ENCODE results near the gene STK16. TPM values are rescaled to one million over a fixed set of nuclear protein-coding genes. Genes with fewer than 3 reads are reported as not detected.
"Not testable (repeated sequence)": the region's sequence is repeated elsewhere in the genome, so short reads cannot be mapped to it uniquely, and the experiment has no call there.

The STK16 gene
- polyA plus RNA-seq: 36.2 TPM
- long read RNA-seq, donor 1, partial matches to known transcripts: 6 of 8 reads
- long read RNA-seq, donor 1, other reads (novel, unspliced or antisense): 0 of 8 reads
- long read RNA-seq, donor 2, transcript STK16-204 (8 exons, 2,868 nt): major isoform, 7 of 19 reads
- long read RNA-seq, donor 2, partial matches to known transcripts: 7 of 19 reads
- long read RNA-seq, donor 2, other reads (novel, unspliced or antisense): 0 of 19 reads
- long read RNA-seq, donor 3: 0 reads
- long read RNA-seq, donor 4, partial matches to known transcripts: 0 of 1 reads
- long read RNA-seq, donor 4, other reads (novel, unspliced or antisense): 0 of 1 reads
- long read RNA-seq, donor 5, partial matches to known transcripts: 0 of 3 reads
- long read RNA-seq, donor 5, other reads (novel, unspliced or antisense): 0 of 3 reads
- long read RNA-seq, donor 6, transcript STK16-204 (8 exons, 2,868 nt): major isoform, 11 of 16 reads
- long read RNA-seq, donor 6, partial matches to known transcripts: 0 of 16 reads
- long read RNA-seq, donor 6, other reads (novel, unspliced or antisense): 0 of 16 reads
- long read RNA-seq, donor 7, partial matches to known transcripts: 0 of 2 reads
- long read RNA-seq, donor 7, other reads (novel, unspliced or antisense): 0 of 2 reads
- long read RNA-seq, donor 8, transcript STK16-204 (8 exons, 2,868 nt): major isoform, 11 of 26 reads
- long read RNA-seq, donor 8, partial matches to known transcripts: 12 of 26 reads
- long read RNA-seq, donor 8, other reads (novel, unspliced or antisense): 0 of 26 reads
- long read RNA-seq, donor 9, transcript STK16-204 (8 exons, 2,868 nt): major isoform, 9 of 17 reads
- long read RNA-seq, donor 9, partial matches to known transcripts: 5 of 17 reads
- long read RNA-seq, donor 9, other reads (novel, unspliced or antisense): 0 of 17 reads
- long read RNA-seq, donor 10, transcript STK16-204 (8 exons, 2,868 nt): major isoform, 10 of 16 reads
- long read RNA-seq, donor 10, partial matches to known transcripts: 0 of 16 reads
- long read RNA-seq, donor 10, other reads (novel, unspliced or antisense): 0 of 16 reads
- long read RNA-seq, donor 11, transcript STK16-204 (8 exons, 2,868 nt): major isoform, 10 of 11 reads
- long read RNA-seq, donor 11, partial matches to known transcripts: 0 of 11 reads
- long read RNA-seq, donor 11, other reads (novel, unspliced or antisense): 0 of 11 reads

DNA sequence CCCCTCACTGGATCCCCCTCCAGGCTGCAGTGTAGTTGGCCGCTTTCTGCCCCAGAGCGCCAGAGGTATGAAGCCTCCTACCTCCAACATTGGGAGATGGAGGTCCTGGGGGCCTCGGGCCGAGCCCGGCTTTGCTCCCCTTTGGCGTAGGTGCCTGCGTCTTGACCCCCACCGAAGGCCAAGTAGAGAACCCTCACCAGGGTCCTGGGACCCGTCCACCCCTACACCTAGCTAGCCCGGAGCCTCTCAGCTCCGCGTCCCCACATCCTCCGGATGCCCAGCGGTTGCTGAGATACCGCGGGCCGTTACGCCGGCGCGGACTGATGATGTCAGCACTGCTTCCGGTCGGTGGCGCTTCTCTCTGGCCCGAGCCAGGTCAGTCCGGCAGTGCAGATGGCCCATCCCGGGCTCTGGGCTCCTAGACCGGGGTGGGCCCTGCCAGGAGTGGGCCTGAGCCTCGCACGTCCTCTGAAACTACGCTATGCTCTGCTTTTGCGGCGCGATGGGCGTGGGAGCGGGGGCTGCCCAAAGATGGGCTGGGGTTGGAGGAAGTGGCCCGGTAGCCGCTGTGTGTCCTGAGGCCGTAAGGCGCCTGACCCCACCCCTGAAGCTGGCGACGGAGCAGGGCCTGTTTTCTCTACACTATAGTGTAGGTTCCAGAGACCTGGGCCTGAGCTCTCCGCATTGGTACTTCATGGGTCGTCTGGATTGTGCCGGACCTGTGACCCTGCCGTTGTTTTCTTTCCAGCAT lies at the start of gene STK16, which contains the start of gene GLB1L:
Gene STK16 (plus strand): TSS at position 332 of the 751 bp plus-strand sequence. CDS start 521 bp downstream, outside the sequence.
Gene GLB1L (minus strand): TSS at position 297 of the 751 bp plus-strand sequence. CDS start 1,871 bp downstream, outside the sequence.
- Histone ChIP-seq H3K27me3 (ENCODE audit: control insufficient read depth, insufficient read depth, low read length) (no peaks in the 10 kb centered on the region), H3K9me3 (ENCODE audit: control insufficient read depth, low read depth, low read length) (no peaks in the 10 kb centered on the region), H3K27ac (ENCODE audit: low read length) (peak within 1 kb of the TSS; percentile 82), H3K36me3 (ENCODE audit: control insufficient read depth, insufficient read depth, low read length) (peaks cover 14% of the 10 kb centered on the region), H3K4me1 (ENCODE audit: control insufficient read depth, insufficient read depth, low read length) (peaks cover 48% of the 10 kb centered on the region), H3K4me3 (ENCODE audit: low read length) (peak within 1 kb of the TSS; percentile 98)
- WGBS (ENCODE audit: insufficient coverage, low lambda C conversion rate): no CpG with 5 or more reads among the region's 46 CpGs
- DNase-seq: peak; percentile 92 to 93

GRCh38 chr2:219197388-219197787 lies 47.9 kb upstream of the STK16 start:
- Histone ChIP-seq H3K27me3 (ENCODE audit: control insufficient read depth, insufficient read depth, low read length) (no peaks in the 10 kb centered on the region), H3K4me3 (ENCODE audit: low read length) (no peak overlapping the region), H3K27ac (ENCODE audit: low read length) (no peak overlapping the region), H3K4me1 (ENCODE audit: control insufficient read depth, insufficient read depth, low read length) (no peaks in the 10 kb centered on the region), H3K9me3 (ENCODE audit: control insufficient read depth, low read depth, low read length) (peaks cover 3% of the 10 kb centered on the region), H3K36me3 (ENCODE audit: control insufficient read depth, insufficient read depth, low read length) (no peaks in the 10 kb centered on the region)
- WGBS (ENCODE audit: insufficient coverage, low lambda C conversion rate): no CpG with 5 or more reads among the region's 1 CpG
- DNase-seq: no peak

GRCh38 chr2:219198974-219199373 lies 46.3 kb upstream of the STK16 start:
- no peak for DNase-seq
- Histone ChIP-seq H3K4me3 (ENCODE audit: low read length) (no peak overlapping the region), H3K4me1 (ENCODE audit: control insufficient read depth, insufficient read depth, low read length) (no peaks in the 10 kb centered on the region), H3K36me3 (ENCODE audit: control insufficient read depth, insufficient read depth, low read length) (no peaks in the 10 kb centered on the region), H3K27me3 (ENCODE audit: control insufficient read depth, insufficient read depth, low read length) (no peaks in the 10 kb centered on the region), H3K27ac (ENCODE audit: low read length) (no peak overlapping the region), H3K9me3 (ENCODE audit: control insufficient read depth, low read depth, low read length) (peaks cover 3% of the 10 kb centered on the region)
- WGBS (ENCODE audit: insufficient coverage, low lambda C conversion rate): no CpG with 5 or more reads among the region's 5 CpGs

GRCh38 chr2:219199470-219200211 lies 45.6 kb upstream of the STK16 start:
- no peaks in the 10 kb centered on the region for H3K36me3 ChIP-seq (ENCODE audit: control insufficient read depth, insufficient read depth, low read length)
- no peaks in the 10 kb centered on the region for H3K4me1 ChIP-seq (ENCODE audit: control insufficient read depth, insufficient read depth, low read length)
- no peak overlapping the region for H3K4me3 ChIP-seq (ENCODE audit: low read length)
- no peaks in the 10 kb centered on the region for H3K27me3 ChIP-seq (ENCODE audit: control insufficient read depth, insufficient read depth, low read length)
- peaks cover 3% of the 10 kb centered on the region for H3K9me3 ChIP-seq (ENCODE audit: control insufficient read depth, low read depth, low read length)
- WGBS (ENCODE audit: insufficient coverage, low lambda C conversion rate): no CpG with 5 or more reads among the region's 12 CpGs
- no peak overlapping the region for H3K27ac ChIP-seq (ENCODE audit: low read length)
- DNase-seq: no peak

- not testable (repeated sequence) for H3K4me1 ChIP-seq (ENCODE audit: control insufficient read depth, insufficient read depth, low read length); H3K9me3 ChIP-seq (ENCODE audit: control insufficient read depth, low read depth, low read length); H3K36me3 ChIP-seq (ENCODE audit: control insufficient read depth, insufficient read depth, low read length); H3K27me3 ChIP-seq (ENCODE audit: control insufficient read depth, insufficient read depth, low read length); H3K27ac ChIP-seq (ENCODE audit: low read length); H3K4me3 ChIP-seq (ENCODE audit: low read length); DNase-seq
- WGBS (ENCODE audit: insufficient coverage, low lambda C conversion rate): no CpG with 5 or more reads among the region's 26 CpGs
Observed at GRCh38 chr2:219200502-219201326, 44.6 kb upstream of the STK16 start.

DNA sequence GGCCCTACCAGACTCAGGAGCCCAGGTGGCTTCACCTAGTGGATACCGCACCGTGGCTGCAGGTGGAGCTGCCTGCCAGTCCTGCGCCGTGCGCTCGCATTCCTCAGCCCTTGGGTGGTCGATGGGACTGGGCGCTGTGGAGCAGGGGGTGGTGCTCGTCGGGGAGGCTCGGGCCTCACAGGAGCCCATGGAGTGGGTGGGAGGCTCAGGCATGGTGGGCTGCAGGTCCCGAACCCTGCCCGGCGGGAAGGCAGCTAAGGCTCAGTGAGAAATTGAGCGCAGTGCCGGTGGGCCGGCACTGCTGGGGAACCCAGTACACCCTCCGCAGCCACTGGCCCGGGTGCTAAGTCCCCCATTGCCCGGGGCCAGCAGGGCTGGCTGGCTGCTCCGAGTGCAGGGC lies 43.9 kb upstream of the STK16 start:
- not testable (repeated sequence) for H3K36me3 ChIP-seq (ENCODE audit: control insufficient read depth, insufficient read depth, low read length); H3K27me3 ChIP-seq (ENCODE audit: control insufficient read depth, insufficient read depth, low read length); H3K27ac ChIP-seq (ENCODE audit: low read length); DNase-seq; H3K4me1 ChIP-seq (ENCODE audit: control insufficient read depth, insufficient read depth, low read length); H3K4me3 ChIP-seq (ENCODE audit: low read length); H3K9me3 ChIP-seq (ENCODE audit: control insufficient read depth, low read depth, low read length)
- no CpG with 5 or more reads among the region's 21 CpGs for WGBS (ENCODE audit: insufficient coverage, low lambda C conversion rate)

DNA sequence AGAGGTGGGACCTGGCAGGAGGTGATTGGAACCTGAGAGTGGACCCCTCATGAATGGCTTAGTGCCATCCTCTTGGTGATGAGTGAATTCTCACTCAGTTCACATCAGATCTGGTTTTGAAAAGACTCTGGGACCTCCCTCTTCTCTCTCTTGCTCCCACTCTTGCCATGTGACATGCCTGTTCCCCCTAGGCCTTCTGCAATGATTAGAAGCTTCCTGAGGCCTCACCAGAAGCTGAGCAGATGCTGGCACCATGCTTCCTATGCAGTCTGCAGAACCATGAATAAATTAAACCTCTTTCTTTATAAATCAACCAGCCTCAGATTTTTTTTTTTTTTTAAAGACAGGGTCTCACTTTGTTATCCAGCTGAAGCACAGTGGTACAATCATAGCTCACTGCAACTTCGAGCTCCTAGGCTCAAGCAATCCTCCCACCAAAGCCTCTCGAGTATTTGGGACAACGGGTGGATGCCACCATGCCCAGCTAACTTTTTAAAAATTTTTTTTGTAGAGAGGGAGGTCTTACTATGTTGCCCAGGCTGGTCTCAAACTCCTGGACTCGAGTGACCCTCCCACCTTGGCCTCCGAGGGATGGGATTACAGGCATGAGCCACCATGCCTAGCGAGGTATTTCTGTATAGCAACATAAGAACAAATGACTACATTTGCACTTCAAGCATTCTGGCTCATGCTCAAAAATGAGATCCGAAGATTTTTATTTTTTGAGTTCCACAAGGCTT lies 40.7 kb upstream of the STK16 start:
- no peaks in the 10 kb centered on the region for H3K27me3 ChIP-seq (ENCODE audit: control insufficient read depth, insufficient read depth, low read length)
- peaks cover 19% of the 10 kb centered on the region for H3K4me1 ChIP-seq (ENCODE audit: control insufficient read depth, insufficient read depth, low read length)
- peaks cover 3% of the 10 kb centered on the region for H3K9me3 ChIP-seq (ENCODE audit: control insufficient read depth, low read depth, low read length)
- WGBS (ENCODE audit: insufficient coverage, low lambda C conversion rate): 80% methylated on average over 1 of the region's 7 CpGs
- no peak overlapping the region for H3K4me3 ChIP-seq (ENCODE audit: low read length)
- peaks cover 21% of the 10 kb centered on the region for H3K36me3 ChIP-seq (ENCODE audit: control insufficient read depth, insufficient read depth, low read length)
- H3K27ac ChIP-seq (ENCODE audit: low read length): no peak overlapping the region
- DNase-seq: no peak

- H3K36me3 ChIP-seq (ENCODE audit: control insufficient read depth, insufficient read depth, low read length): peaks cover 26% of the 10 kb centered on the region
- H3K27ac ChIP-seq (ENCODE audit: low read length): no peak overlapping the region
- no CpG with 5 or more reads among the region's 5 CpGs for WGBS (ENCODE audit: insufficient coverage, low lambda C conversion rate)
- H3K27me3 ChIP-seq (ENCODE audit: control insufficient read depth, insufficient read depth, low read length): no peaks in the 10 kb centered on the region
- H3K4me3 ChIP-seq (ENCODE audit: low read length): no peak overlapping the region
- H3K4me1 ChIP-seq (ENCODE audit: control insufficient read depth, insufficient read depth, low read length): peaks cover 19% of the 10 kb centered on the region
- no peak for DNase-seq
- H3K9me3 ChIP-seq (ENCODE audit: control insufficient read depth, low read depth, low read length): peaks cover 3% of the 10 kb centered on the region
Observed at GRCh38 chr2:219205165-219205538, 40.1 kb upstream of the STK16 start.

Measured in large intestine (tissue), 12 donors.